Left ventricle myocardium inferior (tissue), 1 donor: ENCODE data around the gene ADGRL1. TPM values are rescaled to one million over a fixed set of nuclear protein-coding genes. Genes with fewer than 3 reads are reported as not detected.

Experiments
- DNase-seq: peaks from one replicate; pipeline ENCODE4 v3.0.0-alpha.2; 2020
- H3K27ac ChIP-seq: fragments of 200-600 bp; replicated peaks from 2 replicates; pipeline ENCODE4 v1.8.0; 2021
- H3K27me3 ChIP-seq: fragments of 200-600 bp; 2 replicates; pipeline ENCODE4 v1.8.0; 2021; ENCODE audit warnings: low read depth
- H3K36me3 ChIP-seq: fragments of 200-600 bp; 2 replicates; pipeline ENCODE4 v1.8.0; 2021
- H3K4me1 ChIP-seq: fragments of 200-600 bp; 2 replicates; pipeline ENCODE4 v1.8.0; 2021
- H3K4me3 ChIP-seq: fragments of 200-600 bp; 2 replicates; pipeline ENCODE4 v1.8.0; 2021; ENCODE audit warnings: mild to moderate bottlenecking, moderate library complexity
- H3K9me3 ChIP-seq: fragments of 200-600 bp; replicated peaks from 2 replicates; pipeline ENCODE4 v1.8.0; 2021
- CTCF ChIP-seq: fragments of 200-600 bp; IDR thresholded peaks from 2 replicates; pipeline ENCODE4 v1.8.0; 2021; ENCODE audit warnings: antibody characterized with exemption, mild to moderate bottlenecking, borderline replicate concordance
- intact Hi-C: fragments of 100-400 bp; cut with micrococcal nuclease; formaldehyde crosslinking; loops from one replicate; pipeline ENCODE4 v1.11.0; 2022
- total RNA-seq: library from RNA; stranded (reverse); fragmentation: NEBNext Ultra II Directional; extraction: Animal tissue kit (Norgen Biotek cat#: 25700); gene quantifications from one replicate; pipeline ENCODE4 v1.2.1, GENCODE V29; 2021
- donor health status: DM: no; HTN: yes; CAD: no; lungs with severe emphysema.

ADGRL1 gene
- total RNA-seq, 1 donor from 2014 or later = 16.1 TPM

- H3K27ac ChIP-seq = no peak overlapping the region
- no peaks in the 10 kb centered on the region for H3K4me1 ChIP-seq
- intact Hi-C loops = no loop called here
- no peak overlapping the region for H3K4me3 ChIP-seq
- no peak for DNase-seq
- no peak for TF ChIP-seq CTCF
- H3K36me3 ChIP-seq = peaks cover 60% of the 10 kb centered on the region
- H3K27me3 ChIP-seq = no peaks in the 10 kb centered on the region
- no peaks in the 10 kb centered on the region for H3K9me3 ChIP-seq
Observed at GRCh38 chr19:14158276-14159023, 47.5 kb downstream of the ADGRL1 start.

GRCh38 chr19:14156971-14157717, 48.8 kb downstream of the ADGRL1 start:
- Histone ChIP-seq H3K27me3 (no peaks in the 10 kb centered on the region), H3K36me3 (peaks cover 61% of the 10 kb centered on the region), H3K9me3 (no peaks in the 10 kb centered on the region), H3K4me3 (no peak overlapping the region), H3K27ac (no peak overlapping the region), H3K4me1 (no peaks in the 10 kb centered on the region)
- intact Hi-C loops = no loop called here
- no peak for DNase-seq
- no peak for TF ChIP-seq CTCF

- intact Hi-C loops = no loop called here
- peaks cover 65% of the 10 kb centered on the region for H3K36me3 ChIP-seq
- DNase-seq = no peak
Observed at GRCh38 chr19:14156122-14156521, 49.8 kb downstream of the ADGRL1 start.

GRCh38 chr19:14155371-14155770, 50.6 kb downstream of the ADGRL1 start:
- Histone ChIP-seq H3K27me3 (no peaks in the 10 kb centered on the region), H3K36me3 (peaks cover 65% of the 10 kb centered on the region)

More at GRCh38 chr19:14156122-14156521, 49.8 kb downstream of the ADGRL1 start:
- no peak overlapping the region for H3K27ac ChIP-seq
- TF ChIP-seq CTCF = no peak
- no peaks in the 10 kb centered on the region for H3K27me3 ChIP-seq
- H3K4me1 ChIP-seq = peaks cover 3% of the 10 kb centered on the region
- H3K4me3 ChIP-seq = no peak overlapping the region
- no peaks in the 10 kb centered on the region for H3K9me3 ChIP-seq

GRCh38 chr19:14152713-14153112, 53.3 kb downstream of the ADGRL1 start:
- peaks cover 35% of the 10 kb centered on the region for H3K4me1 ChIP-seq
- intact Hi-C loops = no loop called here
- H3K9me3 ChIP-seq = no peaks in the 10 kb centered on the region
- no peak overlapping the region for H3K27ac ChIP-seq
- DNase-seq = no peak
- TF ChIP-seq CTCF = no peak
- H3K4me3 ChIP-seq = no peak overlapping the region
- H3K36me3 ChIP-seq = peaks cover 50% of the 10 kb centered on the region
- no peaks in the 10 kb centered on the region for H3K27me3 ChIP-seq

More at GRCh38 chr19:14155371-14155770, 50.6 kb downstream of the ADGRL1 start:
- intact Hi-C loops = no loop called here
- Histone ChIP-seq H3K9me3 (no peaks in the 10 kb centered on the region), H3K4me1 (peaks cover 10% of the 10 kb centered on the region), H3K4me3 (no peak overlapping the region), H3K27ac (no peak overlapping the region)
- no peak for TF ChIP-seq CTCF
- no peak for DNase-seq
